GM20000 (cell line): ENCODE measurements around the gene MERTK.

Experiments used
- DNase-seq: peaks from one replicate; pipeline ENCODE4 v3.0.0; 2012; ENCODE audit warnings: low spot score
- TF ChIP-seq, protein P1 (sequence below): IDR thresholded peaks from 2 replicates; pipeline ENCODE4 v1.5.1; 2012; ENCODE audit warnings: mild to moderate bottlenecking, control low read depth; ENCODE audit errors: extremely low read depth, missing control alignments

Gene MERTK

GRCh38 chr2:112001136-112001715 lies 102.8 kb downstream of the MERTK start:
- TF ChIP-seq, protein P1, sequence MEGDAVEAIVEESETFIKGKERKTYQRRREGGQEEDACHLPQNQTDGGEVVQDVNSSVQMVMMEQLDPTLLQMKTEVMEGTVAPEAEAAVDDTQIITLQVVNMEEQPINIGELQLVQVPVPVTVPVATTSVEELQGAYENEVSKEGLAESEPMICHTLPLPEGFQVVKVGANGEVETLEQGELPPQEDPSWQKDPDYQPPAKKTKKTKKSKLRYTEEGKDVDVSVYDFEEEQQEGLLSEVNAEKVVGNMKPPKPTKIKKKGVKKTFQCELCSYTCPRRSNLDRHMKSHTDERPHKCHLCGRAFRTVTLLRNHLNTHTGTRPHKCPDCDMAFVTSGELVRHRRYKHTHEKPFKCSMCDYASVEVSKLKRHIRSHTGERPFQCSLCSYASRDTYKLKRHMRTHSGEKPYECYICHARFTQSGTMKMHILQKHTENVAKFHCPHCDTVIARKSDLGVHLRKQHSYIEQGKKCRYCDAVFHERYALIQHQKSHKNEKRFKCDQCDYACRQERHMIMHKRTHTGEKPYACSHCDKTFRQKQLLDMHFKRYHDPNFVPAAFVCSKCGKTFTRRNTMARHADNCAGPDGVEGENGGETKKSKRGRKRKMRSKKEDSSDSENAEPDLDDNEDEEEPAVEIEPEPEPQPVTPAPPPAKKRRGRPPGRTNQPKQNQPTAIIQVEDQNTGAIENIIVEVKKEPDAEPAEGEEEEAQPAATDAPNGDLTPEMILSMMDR = no peak
- no peak for DNase-seq

DNA sequence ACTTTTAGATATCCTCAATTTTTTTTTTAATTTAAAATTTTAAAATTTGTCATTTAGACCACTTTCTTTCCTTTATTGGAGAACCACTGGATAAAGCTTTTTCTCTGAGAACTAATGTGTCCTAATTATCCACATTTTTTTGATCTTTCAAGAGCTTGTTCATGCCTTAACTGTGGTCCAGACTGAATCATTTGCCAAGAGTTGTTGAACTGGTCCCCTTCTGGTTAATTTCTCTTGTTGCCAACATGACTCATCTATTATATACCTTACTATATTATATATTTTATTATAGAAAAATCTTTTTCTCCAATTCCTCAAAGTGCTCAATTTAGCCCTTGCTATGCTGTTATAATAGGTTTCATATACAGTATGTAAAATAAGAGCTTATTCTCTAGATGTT lies 103.5 kb downstream of the MERTK start:
- TF ChIP-seq, protein P1 = no peak

DNA sequence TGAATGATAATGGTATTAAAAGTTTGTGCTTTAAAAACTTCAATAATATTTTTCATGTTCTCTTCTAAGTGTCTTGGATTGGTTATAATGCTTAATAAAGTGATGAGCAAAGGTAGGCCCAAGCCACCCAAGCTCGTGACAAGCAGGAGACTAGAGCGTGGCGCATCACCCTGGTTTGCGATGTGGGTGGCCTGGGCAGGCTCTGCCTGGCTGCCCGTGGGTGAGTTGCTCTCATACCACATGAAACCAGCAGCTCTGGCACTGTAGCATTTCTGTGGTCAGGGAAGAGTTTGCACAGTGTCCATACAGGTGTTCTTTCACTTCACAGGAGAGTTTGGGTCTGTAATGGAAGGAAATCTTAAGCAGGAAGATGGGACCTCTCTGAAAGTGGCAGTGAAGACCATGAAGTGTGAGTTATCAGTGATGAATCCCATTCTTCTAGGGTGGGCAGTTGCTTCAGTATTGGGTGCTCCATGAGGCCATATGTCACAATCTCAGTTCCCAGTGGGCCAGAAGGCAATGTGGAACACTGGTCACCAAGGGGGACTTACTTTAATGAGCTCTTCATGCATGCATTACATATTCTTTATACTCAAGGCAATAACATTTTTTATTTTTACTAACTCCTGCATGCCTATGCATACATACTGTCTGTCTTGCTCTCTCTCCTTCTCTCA lies 105.3 kb downstream of the MERTK start:
- DNase-seq = no peak
- TF ChIP-seq, protein P1 = no peak

More for the DNA sequence above, 103.5 kb downstream of the MERTK start:
- no peak for DNase-seq

GRCh38 chr2:112004253-112004645 lies 105.8 kb downstream of the MERTK start:
- DNase-seq = peak; percentile 30
- TF ChIP-seq, protein P1 = no peak

GRCh38 chr2:112005406-112006075 lies 107.1 kb downstream of the MERTK start:
- TF ChIP-seq, protein P1 = no peak
- no peak for DNase-seq

DNA sequence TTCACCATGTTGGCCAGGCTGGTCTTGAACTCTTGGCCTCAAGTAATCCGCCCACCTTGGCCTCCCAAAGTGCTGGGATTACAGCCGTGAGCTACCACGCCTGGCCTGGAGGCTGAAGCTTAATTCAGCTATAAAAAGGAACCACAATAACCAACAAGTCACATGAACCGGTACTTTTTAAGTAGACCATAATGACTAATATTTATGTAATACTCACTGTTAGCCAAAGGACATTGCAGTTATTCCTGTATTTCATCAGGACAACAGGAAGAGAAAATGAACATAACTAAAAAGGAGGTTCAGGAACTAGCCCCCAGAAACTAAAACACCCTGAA lies 107.6 kb downstream of the MERTK start:
- DNase-seq = no peak
- TF ChIP-seq, protein P1 = no peak

DNA sequence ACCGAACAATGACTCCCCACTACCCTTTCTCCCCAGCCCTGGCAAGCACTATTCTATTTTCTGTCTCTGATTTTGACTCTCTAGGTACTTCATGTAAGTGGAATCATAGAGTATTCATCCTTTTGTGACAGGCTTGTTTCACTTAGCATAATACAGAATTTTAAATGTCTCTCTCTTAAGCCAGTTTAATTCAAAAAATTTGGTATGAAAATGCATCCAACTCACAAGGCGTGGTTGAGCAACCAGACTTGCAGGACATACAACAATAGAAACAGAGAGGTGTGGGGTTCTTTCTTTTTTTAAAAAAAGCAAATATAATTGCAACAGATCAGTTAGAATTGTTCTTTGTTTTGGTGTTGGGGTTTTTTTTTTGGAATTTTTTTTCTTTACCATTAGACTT lies 109.1 kb downstream of the MERTK start:
- TF ChIP-seq, protein P1 = no peak
- DNase-seq = no peak
